ENCODE data around the gene CNTN4.

Gene CNTN4

DNA sequence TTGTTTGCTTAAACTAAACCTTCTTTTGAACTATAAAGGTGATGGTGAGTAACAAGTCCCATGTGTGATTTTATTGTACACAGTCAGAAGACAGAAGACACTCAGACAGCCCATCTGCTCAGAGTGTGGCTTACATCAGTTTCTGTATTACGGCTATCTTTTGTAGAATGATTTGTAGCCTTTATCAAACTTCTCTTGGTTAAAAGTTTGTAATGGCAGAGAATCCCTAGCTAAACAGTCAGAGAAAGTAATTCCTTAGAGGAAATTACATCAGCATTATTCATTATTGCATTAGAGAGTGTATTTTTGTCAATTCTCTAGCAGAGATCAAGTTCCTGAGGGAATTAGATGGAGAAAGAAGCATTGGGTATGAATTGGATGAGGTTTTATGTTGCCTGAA is 500.8 kb downstream of the CNTN4 start:
- Histone ChIP-seq H3K27me3 (replicated peaks) (no peaks in the 10 kb centered on the region), H3K36me3 (replicated peaks) (no peaks in the 10 kb centered on the region), H3K27ac (no peak overlapping the region), H3K4me3 (ENCODE audit: low read depth, low read length) (no peak overlapping the region)
- in situ Hi-C loops (cut with HindIII; ENCODE audit: low pct_ligation_motif_present, low sequenced_read_pairs) = no loop called here
- TF ChIP-seq, protein P1, sequence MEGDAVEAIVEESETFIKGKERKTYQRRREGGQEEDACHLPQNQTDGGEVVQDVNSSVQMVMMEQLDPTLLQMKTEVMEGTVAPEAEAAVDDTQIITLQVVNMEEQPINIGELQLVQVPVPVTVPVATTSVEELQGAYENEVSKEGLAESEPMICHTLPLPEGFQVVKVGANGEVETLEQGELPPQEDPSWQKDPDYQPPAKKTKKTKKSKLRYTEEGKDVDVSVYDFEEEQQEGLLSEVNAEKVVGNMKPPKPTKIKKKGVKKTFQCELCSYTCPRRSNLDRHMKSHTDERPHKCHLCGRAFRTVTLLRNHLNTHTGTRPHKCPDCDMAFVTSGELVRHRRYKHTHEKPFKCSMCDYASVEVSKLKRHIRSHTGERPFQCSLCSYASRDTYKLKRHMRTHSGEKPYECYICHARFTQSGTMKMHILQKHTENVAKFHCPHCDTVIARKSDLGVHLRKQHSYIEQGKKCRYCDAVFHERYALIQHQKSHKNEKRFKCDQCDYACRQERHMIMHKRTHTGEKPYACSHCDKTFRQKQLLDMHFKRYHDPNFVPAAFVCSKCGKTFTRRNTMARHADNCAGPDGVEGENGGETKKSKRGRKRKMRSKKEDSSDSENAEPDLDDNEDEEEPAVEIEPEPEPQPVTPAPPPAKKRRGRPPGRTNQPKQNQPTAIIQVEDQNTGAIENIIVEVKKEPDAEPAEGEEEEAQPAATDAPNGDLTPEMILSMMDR (IDR thresholded peaks at IDR 0.05; ENCODE audit: low read depth, low read length, missing control alignments) = no peak
- DNase-seq = no peak

DNA sequence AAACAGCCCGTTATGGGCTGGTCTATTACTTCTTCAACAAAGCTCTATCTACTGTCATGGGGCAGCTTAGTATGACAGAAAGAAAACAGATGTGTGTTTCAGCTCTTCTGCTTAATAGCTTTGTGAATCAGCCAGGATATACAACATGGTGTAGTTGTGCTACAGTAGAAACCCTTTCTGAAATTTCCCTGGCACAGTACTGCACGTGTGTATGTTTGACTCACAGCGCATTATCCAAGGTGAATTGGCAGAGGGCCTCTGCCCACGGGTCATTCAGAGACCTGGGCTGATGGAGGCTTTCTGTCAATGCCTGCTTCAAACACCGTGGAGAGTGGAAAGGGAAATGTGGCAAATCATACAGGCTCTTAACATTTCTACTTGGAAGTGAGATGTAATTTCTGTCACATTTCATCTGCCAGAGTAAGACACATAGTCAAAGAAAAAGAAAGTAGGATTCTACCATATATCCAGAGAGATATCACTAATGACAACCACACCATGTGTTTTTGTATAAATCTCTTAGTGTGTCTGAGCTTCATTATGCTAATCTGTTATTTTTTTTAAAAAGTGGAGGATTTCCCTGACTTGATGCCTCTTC is 505.1 kb downstream of the CNTN4 start:
- TF ChIP-seq, protein P1 (IDR thresholded peaks at IDR 0.05; ENCODE audit: low read depth, low read length, missing control alignments) = no peak
- Histone ChIP-seq H3K36me3 (replicated peaks) (no peaks in the 10 kb centered on the region), H3K27ac (no peak overlapping the region), H3K4me3 (ENCODE audit: low read depth, low read length) (no peak overlapping the region), H3K27me3 (replicated peaks) (no peaks in the 10 kb centered on the region)
- DNase-seq = no peak
- in situ Hi-C loops (cut with HindIII; ENCODE audit: low pct_ligation_motif_present, low sequenced_read_pairs) = no loop called here

DNA sequence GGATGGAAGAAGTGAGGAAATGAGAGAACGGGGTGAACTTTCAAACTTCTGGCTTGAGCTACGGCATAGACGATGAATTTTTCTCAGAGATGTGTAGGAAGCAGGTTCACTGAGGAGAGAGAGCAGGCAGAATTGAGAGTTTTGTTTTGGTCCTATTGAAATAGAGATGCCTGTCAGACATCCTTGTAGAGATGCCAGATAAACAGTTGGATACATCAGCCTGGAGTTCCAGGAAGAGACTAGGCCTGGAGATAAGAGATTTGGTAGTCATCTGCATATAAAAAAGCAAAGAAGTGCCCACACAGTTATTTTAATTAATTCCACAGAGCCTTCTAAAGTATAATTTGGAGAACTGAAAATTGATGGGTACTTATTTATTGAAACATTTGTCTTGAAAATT is 515.9 kb downstream of the CNTN4 start:
- H3K27ac ChIP-seq = no peak overlapping the region
- H3K36me3 ChIP-seq (replicated peaks) = no peaks in the 10 kb centered on the region
- no peak overlapping the region for H3K4me3 ChIP-seq (ENCODE audit: low read depth, low read length)
- H3K27me3 ChIP-seq (replicated peaks) = no peaks in the 10 kb centered on the region
- in situ Hi-C loops (cut with HindIII; ENCODE audit: low pct_ligation_motif_present, low sequenced_read_pairs) = no loop called here
- TF ChIP-seq, protein P1 (IDR thresholded peaks at IDR 0.05; ENCODE audit: low read depth, low read length, missing control alignments) = no peak
- DNase-seq = no peak

DNA sequence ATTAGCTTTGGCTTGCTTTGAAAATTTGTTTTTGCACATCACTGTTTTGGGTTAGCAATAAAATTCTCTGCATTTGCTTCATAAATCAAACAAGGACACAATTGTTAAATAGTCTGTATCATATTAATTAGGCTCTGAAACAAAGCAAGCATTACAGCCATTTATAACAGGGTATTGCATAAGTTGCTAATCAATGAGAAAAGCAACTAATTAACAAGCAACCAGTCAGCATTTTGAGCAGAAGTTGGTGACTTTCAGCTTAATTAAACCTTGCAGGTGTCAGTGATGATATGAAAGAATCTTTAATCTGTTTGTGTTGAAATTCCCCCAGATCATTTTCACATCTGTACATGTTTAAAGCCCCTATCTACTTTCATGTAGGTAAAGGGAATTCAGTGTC is 516.4 kb downstream of the CNTN4 start:
- Histone ChIP-seq H3K27ac (no peak overlapping the region), H3K36me3 (replicated peaks) (no peaks in the 10 kb centered on the region), H3K27me3 (replicated peaks) (no peaks in the 10 kb centered on the region), H3K4me3 (ENCODE audit: low read depth, low read length) (no peak overlapping the region)
- TF ChIP-seq, protein P1 (IDR thresholded peaks at IDR 0.05; ENCODE audit: low read depth, low read length, missing control alignments) = no peak
- in situ Hi-C loops (cut with HindIII; ENCODE audit: low pct_ligation_motif_present, low sequenced_read_pairs) = no loop called here
- no peak for DNase-seq

DNA sequence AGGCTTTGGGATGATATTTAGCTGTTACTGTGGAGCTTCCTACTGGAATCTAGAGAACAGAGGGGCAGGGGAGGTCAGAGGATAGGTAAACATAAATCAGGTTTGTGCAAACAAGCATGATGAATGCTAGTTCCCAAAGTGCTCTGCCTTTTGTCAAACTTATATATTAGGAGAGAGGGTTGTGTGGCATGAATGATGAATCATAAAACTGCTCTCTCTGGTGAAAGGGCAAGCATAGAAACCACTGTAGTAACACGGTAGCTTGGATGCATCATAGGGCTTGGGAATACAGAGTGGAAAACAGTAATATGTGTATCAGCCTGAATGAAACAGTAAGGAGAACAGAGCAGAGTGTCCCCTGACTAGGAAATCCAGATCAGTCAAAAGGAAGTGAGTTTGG is 524.8 kb downstream of the CNTN4 start:
- in situ Hi-C loops (cut with HindIII; ENCODE audit: low pct_ligation_motif_present, low sequenced_read_pairs) = no loop called here
- Histone ChIP-seq H3K4me3 (ENCODE audit: low read depth, low read length) (no peak overlapping the region), H3K36me3 (replicated peaks) (no peaks in the 10 kb centered on the region), H3K27ac (no peak overlapping the region), H3K27me3 (replicated peaks) (no peaks in the 10 kb centered on the region)
- no peak for DNase-seq
- TF ChIP-seq, protein P1 (IDR thresholded peaks at IDR 0.05; ENCODE audit: low read depth, low read length, missing control alignments) = no peak

DNA sequence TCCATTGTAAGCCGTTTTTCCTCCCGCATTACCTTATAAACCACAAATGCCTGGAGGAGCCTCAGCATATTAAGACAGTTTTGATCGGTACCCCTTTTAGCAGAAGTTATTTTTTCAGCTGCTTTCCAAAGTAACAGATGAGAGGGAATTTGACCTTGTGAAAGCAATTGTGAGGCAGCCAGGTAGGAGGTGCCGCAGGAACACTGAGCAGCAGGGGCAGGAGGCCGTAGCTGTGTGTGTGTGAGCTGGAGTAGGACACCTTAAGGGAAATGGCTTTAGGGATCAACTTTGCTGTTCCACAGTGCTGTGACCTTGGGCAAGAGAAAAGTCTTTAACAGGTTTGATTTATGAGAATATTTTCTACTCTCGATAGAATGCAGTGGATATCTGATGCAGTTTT is 529.5 kb downstream of the CNTN4 start:
- in situ Hi-C loops (cut with HindIII; ENCODE audit: low pct_ligation_motif_present, low sequenced_read_pairs) = no loop called here
- Histone ChIP-seq H3K36me3 (replicated peaks) (no peaks in the 10 kb centered on the region), H3K27me3 (replicated peaks) (no peaks in the 10 kb centered on the region), H3K4me3 (ENCODE audit: low read depth, low read length) (no peak overlapping the region), H3K27ac (no peak overlapping the region)
- no peak for DNase-seq
- TF ChIP-seq, protein P1 (IDR thresholded peaks at IDR 0.05; ENCODE audit: low read depth, low read length, missing control alignments) = no peak

All from brain microvascular endothelial cell (primary cell).